ENCODE results near the gene INTS6. TPM values are rescaled to one million over a fixed set of nuclear protein-coding genes. Genes with fewer than 3 reads are reported as not detected.

INTS6 gene
- total RNA-seq, 4 donors from 2014 or later = 22.4 to 35.0 (median 29.8) TPM

DNA sequence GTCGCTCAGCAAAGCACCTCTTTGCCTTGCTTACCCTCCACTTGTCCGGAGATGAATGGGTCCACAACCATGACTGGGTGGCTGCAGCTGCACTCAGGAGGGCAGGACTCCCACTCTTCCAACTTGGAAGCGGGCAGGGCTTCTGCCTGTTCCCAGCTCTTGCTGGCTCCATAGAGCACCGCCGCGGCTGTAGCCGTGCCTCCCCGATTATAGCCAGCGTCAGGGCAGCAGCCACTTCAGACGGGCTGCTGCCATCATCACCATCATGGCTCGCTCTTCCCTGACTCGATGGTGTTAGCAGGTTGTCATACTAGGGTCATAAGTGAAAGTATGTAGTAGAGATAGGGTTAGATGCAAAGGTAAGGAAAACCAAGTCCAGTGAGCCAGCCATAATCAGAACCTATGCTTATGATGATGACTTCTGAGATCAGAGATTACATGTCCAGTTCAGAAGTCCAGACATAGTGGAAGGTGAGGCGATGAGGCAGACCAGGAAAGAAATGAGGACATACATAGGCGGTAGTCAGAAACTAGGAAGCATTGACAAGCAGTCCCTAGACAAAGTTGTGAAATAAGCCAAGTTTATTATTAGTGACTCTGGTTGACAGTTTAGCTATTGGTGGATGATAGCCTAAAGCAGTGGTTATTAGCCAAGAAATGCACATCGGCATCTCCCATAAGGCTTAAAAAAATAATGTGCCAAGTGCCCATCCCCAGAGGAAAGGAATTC lies 4.4 kb upstream of the INTS6 start:
- no peaks in the 10 kb centered on the region for H3K9me3 ChIP-seq
- no peak for ATAC-seq
- TF ChIP-seq POLR2A (IDR thresholded peaks at IDR 0.05) (no peak), EP300 (IDR thresholded peaks at IDR 0.05) (no peak), POLR2AphosphoS5 (IDR thresholded peaks at IDR 0.05) (no peak)
- TF ChIP-seq, protein P1, sequence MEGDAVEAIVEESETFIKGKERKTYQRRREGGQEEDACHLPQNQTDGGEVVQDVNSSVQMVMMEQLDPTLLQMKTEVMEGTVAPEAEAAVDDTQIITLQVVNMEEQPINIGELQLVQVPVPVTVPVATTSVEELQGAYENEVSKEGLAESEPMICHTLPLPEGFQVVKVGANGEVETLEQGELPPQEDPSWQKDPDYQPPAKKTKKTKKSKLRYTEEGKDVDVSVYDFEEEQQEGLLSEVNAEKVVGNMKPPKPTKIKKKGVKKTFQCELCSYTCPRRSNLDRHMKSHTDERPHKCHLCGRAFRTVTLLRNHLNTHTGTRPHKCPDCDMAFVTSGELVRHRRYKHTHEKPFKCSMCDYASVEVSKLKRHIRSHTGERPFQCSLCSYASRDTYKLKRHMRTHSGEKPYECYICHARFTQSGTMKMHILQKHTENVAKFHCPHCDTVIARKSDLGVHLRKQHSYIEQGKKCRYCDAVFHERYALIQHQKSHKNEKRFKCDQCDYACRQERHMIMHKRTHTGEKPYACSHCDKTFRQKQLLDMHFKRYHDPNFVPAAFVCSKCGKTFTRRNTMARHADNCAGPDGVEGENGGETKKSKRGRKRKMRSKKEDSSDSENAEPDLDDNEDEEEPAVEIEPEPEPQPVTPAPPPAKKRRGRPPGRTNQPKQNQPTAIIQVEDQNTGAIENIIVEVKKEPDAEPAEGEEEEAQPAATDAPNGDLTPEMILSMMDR (IDR thresholded peaks at IDR 0.05) = no peak

DNA sequence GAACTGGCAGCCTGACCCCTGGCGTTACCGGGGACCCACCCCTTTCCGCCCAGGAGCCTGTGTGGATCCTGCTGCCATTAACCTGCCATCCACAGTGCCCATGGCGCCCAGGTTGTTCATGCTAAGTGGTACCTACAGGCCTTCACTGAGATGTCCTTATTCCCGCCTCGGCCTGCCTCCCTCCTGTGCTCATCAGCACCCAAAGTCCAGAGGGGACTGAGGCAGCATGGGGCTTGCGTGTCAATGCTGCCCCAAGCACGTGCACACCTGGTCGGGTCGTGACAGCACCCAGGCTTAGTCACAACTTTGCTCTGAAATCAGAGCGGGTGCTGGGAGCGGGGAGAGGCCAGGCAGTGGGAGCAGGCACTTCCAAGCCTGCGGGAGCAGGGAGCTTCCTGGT lies 3.7 kb upstream of the INTS6 start:
- Histone ChIP-seq H3K4me3 (no peak overlapping the region), H3K4me1 (peaks cover 0 to 19% (median 7%) of the 10 kb centered on the region in 3 donors), H3K9me3 (no peaks in the 10 kb centered on the region), H3K27me3 (no peaks in the 10 kb centered on the region), H3K27ac (no peak overlapping the region), H3K36me3 (peaks cover 0 to 18% of the 10 kb centered on the region in 2 donors)
- ATAC-seq = no peak
- WGBS, 2 donors (ENCODE audit: low coverage in 1 of 2) = 100% methylated on average over 2 to 4 of the region's 13 CpGs
- TF ChIP-seq, protein P1 (IDR thresholded peaks at IDR 0.05) = no peak
- no peak for TF ChIP-seq POLR2AphosphoS5 (IDR thresholded peaks at IDR 0.05)
- no peak for TF ChIP-seq EP300 (IDR thresholded peaks at IDR 0.05)
- TF ChIP-seq POLR2A (IDR thresholded peaks at IDR 0.05) = no peak

More for the DNA sequence above, 4.4 kb upstream of the INTS6 start:
- no peaks in the 10 kb centered on the region for H3K27me3 ChIP-seq
- peaks cover 0 to 18% of the 10 kb centered on the region in 2 donors for H3K36me3 ChIP-seq
- 86 to 96% methylated on average over 4 to 8 of the region's 15 CpGs for WGBS, 2 donors (ENCODE audit: low coverage in 1 of 2)
- peaks cover 0 to 19% (median 7%) of the 10 kb centered on the region in 3 donors for H3K4me1 ChIP-seq
- H3K4me3 ChIP-seq = no peak overlapping the region
- no peak overlapping the region for H3K27ac ChIP-seq

DNA sequence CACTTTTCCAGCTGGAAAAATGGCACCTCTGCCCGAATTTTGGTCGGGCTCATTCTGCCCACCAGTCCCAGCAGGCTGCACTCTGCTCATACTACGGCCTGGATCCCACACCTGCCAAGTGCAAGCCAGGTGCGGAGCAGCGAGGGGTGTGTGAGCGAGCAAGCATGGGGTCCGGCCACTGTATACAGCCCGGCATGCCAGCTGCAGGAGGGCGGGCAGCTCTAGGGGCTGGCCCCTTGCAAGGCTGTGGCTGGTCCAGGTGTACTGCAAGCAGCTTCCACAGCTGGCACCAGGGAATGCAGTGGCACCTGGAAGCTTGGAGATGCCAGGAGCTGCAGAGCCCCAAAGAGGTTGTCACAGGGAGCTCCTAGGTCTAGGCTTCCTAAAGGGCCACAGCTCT lies 2.7 kb upstream of the INTS6 start:
- WGBS, 2 donors (ENCODE audit: low coverage in 1 of 2) = 100% methylated on average over 1 of the region's 9 CpGs; no CpG with 5 or more reads in 1 of the 2 donors
- Histone ChIP-seq H3K9me3 (no peaks in the 10 kb centered on the region), H3K27ac (no peak overlapping the region), H3K27me3 (no peaks in the 10 kb centered on the region), H3K36me3 (peaks cover 0 to 19% of the 10 kb centered on the region in 2 donors), H3K4me1 (peaks cover 4 to 26% (median 9%) of the 10 kb centered on the region in 3 donors), H3K4me3 (no peak overlapping the region)
- TF ChIP-seq EP300 (IDR thresholded peaks at IDR 0.05) = no peak
- TF ChIP-seq, protein P1 (IDR thresholded peaks at IDR 0.05) = no peak
- no peak for TF ChIP-seq POLR2AphosphoS5 (IDR thresholded peaks at IDR 0.05)
- TF ChIP-seq POLR2A (IDR thresholded peaks at IDR 0.05) = no peak
- no peak for ATAC-seq

DNA sequence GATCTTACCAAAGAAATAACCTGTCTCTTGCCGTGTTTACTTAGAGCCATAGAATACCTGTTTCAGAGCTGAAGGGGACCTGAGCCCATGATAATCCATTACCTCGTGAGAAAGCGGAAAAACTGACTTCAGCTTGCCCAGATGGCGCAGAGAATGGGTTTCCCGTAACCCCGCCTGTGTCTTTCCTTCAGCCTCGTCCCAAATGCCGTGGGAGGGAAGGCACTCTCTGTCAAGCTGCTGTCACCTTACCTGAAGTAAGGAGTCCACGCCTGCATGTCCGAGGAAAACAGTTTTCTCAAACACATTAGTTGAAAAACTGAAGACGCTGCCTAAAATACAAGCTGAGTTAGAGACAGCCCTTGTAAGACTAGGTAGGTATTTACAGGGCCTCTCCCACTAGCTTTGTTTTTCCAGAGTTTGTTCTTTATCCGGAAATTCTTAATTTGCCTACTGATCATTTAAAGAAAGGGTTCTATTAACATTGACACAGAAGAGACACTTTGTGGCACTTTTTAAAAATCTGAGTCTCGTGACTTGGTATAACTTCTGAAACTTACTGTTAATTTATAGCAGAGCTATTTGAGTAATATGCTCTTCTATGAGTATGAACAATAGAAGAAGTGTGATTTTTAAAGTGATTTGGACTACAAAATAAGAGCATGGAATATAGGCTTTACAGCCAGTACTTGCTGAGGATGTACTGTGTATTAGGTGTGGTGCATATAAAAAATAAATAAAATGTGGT lies 1.3 kb upstream of the INTS6 start:
- peaks cover 6 to 40% (median 14%) of the 10 kb centered on the region in 3 donors for H3K4me1 ChIP-seq
- peaks cover 0 to 33% of the 10 kb centered on the region in 2 donors for H3K36me3 ChIP-seq
- ATAC-seq = no peak
- H3K27ac ChIP-seq = peak overlapping the region; percentile 90 to 97 (median 94)
- H3K27me3 ChIP-seq = no peaks in the 10 kb centered on the region
- TF ChIP-seq, protein P1 (IDR thresholded peaks at IDR 0.05) = no peak
- TF ChIP-seq EP300 (IDR thresholded peaks at IDR 0.05) = no peak
- TF ChIP-seq POLR2A (IDR thresholded peaks at IDR 0.05) = no peak
- TF ChIP-seq POLR2AphosphoS5 (IDR thresholded peaks at IDR 0.05) = no peak
- peak overlapping the region; percentile 60 to 96 for H3K4me3 ChIP-seq
- no peaks in the 10 kb centered on the region for H3K9me3 ChIP-seq
- 4 to 20% methylated on average over 6 to 13 of the region's 13 CpGs for WGBS, 2 donors (ENCODE audit: low coverage in 1 of 2)
